ENCODE data around the gene CCNL1. TPM values are rescaled to one million over a fixed set of nuclear protein-coding genes. Genes with fewer than 3 reads are reported as not detected.

CCNL1 gene
- total and polyA plus RNA-seq, 2 of the 8 experiments (the other 6 are each of a cell fraction or from before 2014, with no cell fraction given), result 64.5 to 68.6 TPM

GRCh38 chr3:157176934-157177333 is 17.0 kb upstream of the CCNL1 start:
- Histone ChIP-seq H3K27ac (ENCODE audit: low read depth, low read length) (no peak overlapping the region), H2AK5ac (ENCODE audit: low read depth, low read length) (no peak overlapping the region), H3K27me3 (replicated peaks in 1 of 4; ENCODE audit: control insufficient read depth in 3 of 4, extremely low read depth in 1 of 4, insufficient read depth in 3 of 4, low read length in 3 of 4) (no peaks in the 10 kb centered on the region), H3K4me1 (replicated peaks in 1 of 4; ENCODE audit: control insufficient read depth in 3 of 4, insufficient read depth in 4 of 4, low read length in 3 of 4) (peaks cover 0 to 3% (median 0%) of the 10 kb centered on the region in 4 experiments; a peak in 1 of 7 replicates), H3K79me1 (ENCODE audit: low read depth, low read length) (no peaks in the 10 kb centered on the region), H3K9me3 (ENCODE audit: insufficient read depth in 2 of 2, low read depth in 1 of 2, low read length in 1 of 2) (peaks cover 7 to 28% of the 10 kb centered on the region in 2 experiments), H3K9ac (replicated peaks in 1 of 4; ENCODE audit: extremely low read depth in 1 of 4, low read depth in 3 of 4, low read length in 3 of 4) (no peak overlapping the region), H3K4me3 (ENCODE audit: extremely low read depth in 1 of 4, insufficient read depth in 2 of 4, low read depth in 3 of 4, low read length in 4 of 4) (no peak overlapping the region), H2BK12ac (ENCODE audit: low read depth, low read length) (no peak overlapping the region), H4K91ac (replicated peaks; ENCODE audit: insufficient read length, low read length) (no peak overlapping the region), H3K18ac (ENCODE audit: extremely low read depth, low read length) (no peak overlapping the region), H2BK120ac (replicated peaks; ENCODE audit: low read depth, low read length) (no peak overlapping the region), H2BK20ac (ENCODE audit: low read length) (no peak overlapping the region), H3K79me2 (ENCODE audit: control insufficient read depth in 1 of 2, insufficient read depth in 2 of 2, low read length in 2 of 2) (peaks cover 0 to 14% of the 10 kb centered on the region in 2 experiments; a peak in 2 of 4 replicates), H4K20me1 (replicated peaks in 1 of 2; ENCODE audit: control insufficient read depth in 1 of 2, insufficient read depth in 2 of 2, low read length in 2 of 2) (no peaks in the 10 kb centered on the region), H3K14ac (ENCODE audit: insufficient read length) (no peak overlapping the region), H2AFZ (ENCODE audit: low read length) (no peak overlapping the region), H3K23ac (ENCODE audit: insufficient read length) (no peak overlapping the region), H3K4ac (replicated peaks; ENCODE audit: insufficient read length, low read depth, low read length) (no peak overlapping the region), H3K4me2 (ENCODE audit: insufficient read depth in 1 of 2, low read depth in 2 of 2, low read length in 2 of 2) (no peak overlapping the region; a peak in 1 of 4 replicates), H3K36me3 (ENCODE audit: control insufficient read depth in 2 of 4, insufficient read depth in 4 of 4, low read length in 3 of 4) (peaks cover 0 to 19% (median 2%) of the 10 kb centered on the region in 4 experiments; a peak in 3 of 8 replicates), H2BK15ac (ENCODE audit: low read length) (no peak overlapping the region), H4K8ac (ENCODE audit: extremely low read depth, insufficient read depth, low read length) (no peak overlapping the region), H2BK5ac (ENCODE audit: low read depth, low read length) (no peak overlapping the region), H3K56ac (replicated peaks; ENCODE audit: insufficient read length, low read depth, low read length) (no peak overlapping the region), H3K23me2 (ENCODE audit: low read depth, low read length) (peaks cover 7% of the 10 kb centered on the region), H4K5ac (ENCODE audit: insufficient read length, low read depth, low read length) (no peak overlapping the region)
- TF ChIP-seq GTF2F1 (IDR thresholded peaks at IDR 0.05; ENCODE audit: borderline replicate concordance, low read depth, low read length) (no peak), USF2 (IDR thresholded peaks at IDR 0.05; ENCODE audit: low read length) (no peak), SP2 (IDR thresholded peaks at IDR 0.05; ENCODE audit: low read length) (no peak), CBX5 (IDR thresholded peaks at IDR 0.05; ENCODE audit: low read depth, low read length) (no peak), EGR1 (IDR thresholded peaks at IDR 0.05; ENCODE audit: borderline replicate concordance, low read depth, low read length) (no peak), KDM4A (IDR thresholded peaks at IDR 0.05; ENCODE audit: low read depth, low read length, severe bottlenecking) (no peak)
- CTCF ChIA-PET (ENCODE audit: partially characterized antibody), result no interaction called here
- DNase-seq (ENCODE audit: low read depth in 1 of 2, low spot score in 2 of 2) (no peak), FAIRE-seq (no peak)
- 96% methylated on average over 10 of the region's 10 CpGs; no CpG with 5 or more reads in 1 of the 2 experiments for WGBS, 2 experiments (ENCODE audit: extremely low coverage in 1 of 2, insufficient coverage in 1 of 2, insufficient read length in 1 of 2, insufficient replicate concordance in 2 of 2, low coverage in 1 of 2, low lambda C conversion rate in 2 of 2, missing lambda C conversion rate in 1 of 2)
- POLR2A ChIA-PET (ENCODE audit: partially characterized antibody), result interaction anchor here (7.3 kb wide), 1 partner anchor 15 kb away, joined by 245 read pairs; the partner anchor contains the start of gene CCNL1
